Breast epithelium (tissue), 4 donors: ENCODE data around the gene INVS. TPM values are rescaled to one million over a fixed set of nuclear protein-coding genes. Genes with fewer than 3 reads are reported as not detected.

Source experiments
- DNase-seq, 2 donors: peaks; one replicate each; pipeline ENCODE4 v3.0.0-alpha.2; 2019; ENCODE audit warnings: low spot score in 2 of 2
- H3K27ac ChIP-seq, 2 donors: fragments of 200-600 bp; sonication (generic) in 1 of 2; one replicate each; pipeline ENCODE4 v1.5.1; 2016 to 2019; ENCODE audit warnings: mild to moderate bottlenecking in 1 of 2
- H3K27me3 ChIP-seq, 2 donors: fragments of 200-600 bp; sonication (generic) in 1 of 2; one replicate each; pipeline versions ENCODE4 v1.5.1 to v1.6.0; 2017 to 2019; ENCODE audit warnings: control low read depth in 1 of 2, mild to moderate bottlenecking in 1 of 2
- H3K36me3 ChIP-seq: fragments of 200-600 bp; one replicate; pipeline ENCODE4 v1.5.1; 2019
- H3K4me1 ChIP-seq, 2 donors: fragments of 200-600 bp; sonication (generic); one replicate each; pipeline ENCODE4 v1.5.1; 2016 to 2019; ENCODE audit warnings: control low read depth in 1 of 2
- H3K4me3 ChIP-seq, 3 donors: fragments of 200-600 bp; sonication (generic); 1 replicate in 2 of 3; 2 replicates in 1 of 3; pipeline ENCODE4 v1.5.1; 2016 to 2019; ENCODE audit warnings: mild to moderate bottlenecking in 3 of 3, moderate library complexity in 2 of 3
- H3K9me3 ChIP-seq, 2 donors: fragments of 200-600 bp; sonication (generic) in 1 of 2; one replicate each; pipeline ENCODE4 v1.5.1; 2016 to 2019; ENCODE audit warnings: control low read depth in 1 of 2
- POLR2A ChIP-seq: fragments of 450-650 bp; IDR thresholded peaks from one replicate; pipeline ENCODE4 v1.6.1; 2016; ENCODE audit warnings: antibody characterized with exemption, mild to moderate bottlenecking, moderate library complexity
- POLR2AphosphoS5 ChIP-seq, 3 donors: sonication (generic); formaldehyde crosslinking; IDR thresholded peaks; one replicate each; pipeline ENCODE4 v1.6.1; 2017; ENCODE audit warnings: antibody characterized with exemption in 3 of 3
- intact Hi-C: fragments of 100-400 bp; cut with DNase I; formaldehyde crosslinking; loops from one replicate; pipeline ENCODE4 v1.15.1; 2023; ENCODE audit warnings: low total_unique reads
- total RNA-seq, 3 donors: library from RNA; depleted of rRNA; stranded (reverse); fragments of >200 nt; gene quantifications; one replicate each; pipeline ENCODE4 v1.1.0, GENCODE V29; 2016
- TF ChIP-seq, protein P1 (sequence below), 3 donors: fragments of 450-650 bp; IDR thresholded peaks; one replicate each; pipeline ENCODE4 v1.5.1; 2016 to 2017; ENCODE audit warnings: antibody characterized with exemption in 3 of 3, mild to moderate bottlenecking in 3 of 3, moderate library complexity in 3 of 3

INVS gene
- total RNA-seq, 3 donors from 2014 or later, result 30.7 to 36.0 (median 34.7) TPM

DNA sequence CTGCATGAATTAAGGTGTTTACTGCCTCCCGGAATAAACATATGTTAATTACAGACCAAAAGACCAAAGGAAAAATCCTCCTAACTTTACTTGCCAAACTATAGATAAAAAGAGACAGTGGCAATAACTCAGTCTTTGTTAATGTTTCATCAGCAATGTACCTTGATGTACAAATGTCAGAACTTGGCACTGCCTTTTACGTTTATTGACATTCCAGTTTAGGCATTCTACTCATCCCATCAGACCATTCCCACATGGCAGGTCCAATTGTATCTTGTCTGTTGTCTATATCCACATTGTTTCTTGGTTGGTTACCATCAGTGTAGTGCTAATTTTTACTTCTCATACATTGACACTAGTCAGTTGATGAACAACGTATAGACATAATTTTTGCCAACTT, 168.2 kb downstream of the INVS start:
- intact Hi-C loops, result no loop called here
- Histone ChIP-seq H3K4me3 (no peak overlapping the region), H3K4me1 (no peaks in the 10 kb centered on the region), H3K27ac (no peak overlapping the region), H3K27me3 (no peaks in the 10 kb centered on the region), H3K36me3 (no peaks in the 10 kb centered on the region), H3K9me3 (no peaks in the 10 kb centered on the region)
- TF ChIP-seq POLR2AphosphoS5 (IDR thresholded peaks at IDR 0.05) (no peak), POLR2A (no peak)
- TF ChIP-seq, protein P1, sequence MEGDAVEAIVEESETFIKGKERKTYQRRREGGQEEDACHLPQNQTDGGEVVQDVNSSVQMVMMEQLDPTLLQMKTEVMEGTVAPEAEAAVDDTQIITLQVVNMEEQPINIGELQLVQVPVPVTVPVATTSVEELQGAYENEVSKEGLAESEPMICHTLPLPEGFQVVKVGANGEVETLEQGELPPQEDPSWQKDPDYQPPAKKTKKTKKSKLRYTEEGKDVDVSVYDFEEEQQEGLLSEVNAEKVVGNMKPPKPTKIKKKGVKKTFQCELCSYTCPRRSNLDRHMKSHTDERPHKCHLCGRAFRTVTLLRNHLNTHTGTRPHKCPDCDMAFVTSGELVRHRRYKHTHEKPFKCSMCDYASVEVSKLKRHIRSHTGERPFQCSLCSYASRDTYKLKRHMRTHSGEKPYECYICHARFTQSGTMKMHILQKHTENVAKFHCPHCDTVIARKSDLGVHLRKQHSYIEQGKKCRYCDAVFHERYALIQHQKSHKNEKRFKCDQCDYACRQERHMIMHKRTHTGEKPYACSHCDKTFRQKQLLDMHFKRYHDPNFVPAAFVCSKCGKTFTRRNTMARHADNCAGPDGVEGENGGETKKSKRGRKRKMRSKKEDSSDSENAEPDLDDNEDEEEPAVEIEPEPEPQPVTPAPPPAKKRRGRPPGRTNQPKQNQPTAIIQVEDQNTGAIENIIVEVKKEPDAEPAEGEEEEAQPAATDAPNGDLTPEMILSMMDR (IDR thresholded peaks at IDR 0.05), result no peak
- DNase-seq, result no peak

DNA sequence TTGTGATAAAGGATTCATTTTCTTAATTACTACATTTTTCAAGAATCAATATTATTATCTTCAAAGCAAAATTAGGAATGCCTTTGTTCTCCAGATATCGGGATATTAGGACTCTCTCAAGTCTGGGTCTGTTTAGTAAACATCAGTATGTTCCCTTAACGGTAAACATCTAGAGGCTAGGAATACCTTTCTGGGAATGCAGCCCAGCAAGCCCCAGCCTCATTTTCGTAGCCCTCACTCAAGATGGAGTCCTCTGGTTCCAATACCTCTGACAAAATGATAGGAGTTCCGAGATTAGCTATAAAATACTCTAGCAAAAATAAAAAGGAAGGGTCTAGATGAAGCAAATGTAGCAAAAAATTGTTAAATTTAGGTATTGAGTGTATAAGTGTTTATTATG, 169.2 kb downstream of the INVS start:
- Histone ChIP-seq H3K27ac (no peak overlapping the region), H3K27me3 (no peaks in the 10 kb centered on the region), H3K4me3 (no peak overlapping the region), H3K4me1 (no peaks in the 10 kb centered on the region), H3K36me3 (no peaks in the 10 kb centered on the region), H3K9me3 (no peaks in the 10 kb centered on the region)
- no peak for TF ChIP-seq POLR2AphosphoS5 (IDR thresholded peaks at IDR 0.05)
- TF ChIP-seq, protein P1 (IDR thresholded peaks at IDR 0.05), result no peak
- TF ChIP-seq POLR2A, result no peak
- DNase-seq, result no peak
- intact Hi-C loops, result no loop called here

DNA sequence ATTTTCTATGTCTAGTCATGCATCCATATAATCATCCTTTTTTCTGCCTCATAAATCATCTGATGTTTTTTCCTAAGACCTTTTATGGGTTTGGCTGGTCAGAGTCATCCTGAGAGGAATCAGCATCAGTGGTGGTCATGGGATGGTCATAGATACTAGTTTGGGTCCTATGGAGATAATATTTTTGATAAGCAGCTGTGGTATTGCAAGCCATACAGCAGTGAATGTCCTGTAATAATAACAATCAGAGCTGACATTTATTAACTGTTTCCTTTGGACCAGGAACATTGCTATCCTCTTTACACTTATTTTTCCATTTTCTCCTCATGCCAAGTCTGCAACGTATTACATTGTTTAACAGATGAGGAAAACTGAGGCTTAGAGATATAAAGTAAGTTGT, 170.6 kb downstream of the INVS start:
- H3K36me3 ChIP-seq, result no peaks in the 10 kb centered on the region
- H3K4me1 ChIP-seq, result no peaks in the 10 kb centered on the region
- no peak overlapping the region for H3K4me3 ChIP-seq
- H3K27me3 ChIP-seq, result no peaks in the 10 kb centered on the region
- DNase-seq, result no peak
- no peaks in the 10 kb centered on the region for H3K9me3 ChIP-seq
- no peak overlapping the region for H3K27ac ChIP-seq
- TF ChIP-seq, protein P1 (IDR thresholded peaks at IDR 0.05), result no peak
- TF ChIP-seq POLR2A (no peak), POLR2AphosphoS5 (IDR thresholded peaks at IDR 0.05) (no peak)
- intact Hi-C loops, result no loop called here

DNA sequence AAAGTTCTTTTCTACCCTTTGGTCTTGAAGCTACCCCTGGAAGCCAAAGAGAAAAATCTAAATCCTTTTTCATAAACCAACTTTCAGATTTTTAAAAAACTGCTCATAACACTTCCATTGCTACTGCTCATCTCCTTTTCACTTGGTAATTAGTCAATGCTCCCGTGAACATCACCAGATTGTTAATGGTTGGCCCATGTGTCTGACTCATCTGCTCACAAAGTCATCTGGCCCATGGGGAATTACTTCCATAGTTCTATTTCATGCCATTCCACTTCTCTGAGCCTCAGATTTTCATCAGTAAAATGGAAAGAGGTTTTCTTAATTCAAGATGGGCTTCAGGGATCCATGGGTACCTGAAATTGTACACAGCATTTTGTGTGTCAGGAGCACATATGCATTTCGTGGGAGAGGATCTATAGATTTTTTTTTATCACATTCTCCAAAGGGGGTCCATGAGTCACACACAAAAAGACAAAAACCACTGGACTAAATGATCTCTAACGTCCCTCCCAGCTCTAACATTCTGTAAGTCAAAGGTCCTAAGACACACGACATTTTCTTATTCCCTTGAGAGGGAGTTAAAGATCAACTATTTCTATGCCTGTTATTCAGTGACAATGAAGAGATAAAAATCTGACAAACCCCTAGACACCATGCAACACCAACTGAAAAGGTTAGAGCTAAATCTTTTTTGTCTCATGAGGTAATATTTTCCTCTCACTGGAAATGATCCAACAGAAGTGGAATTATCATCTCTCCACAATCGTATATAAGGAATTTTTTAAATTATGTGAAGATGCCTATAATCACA, 178.3 kb downstream of the INVS start:
- H3K4me3 ChIP-seq, result no peak overlapping the region
- H3K27me3 ChIP-seq, result no peaks in the 10 kb centered on the region
- H3K4me1 ChIP-seq, result no peaks in the 10 kb centered on the region
- H3K36me3 ChIP-seq, result no peaks in the 10 kb centered on the region
- intact Hi-C loops, result no loop called here
- DNase-seq, result no peak
- no peak overlapping the region for H3K27ac ChIP-seq
- TF ChIP-seq, protein P1 (IDR thresholded peaks at IDR 0.05), result no peak
- TF ChIP-seq POLR2AphosphoS5 (IDR thresholded peaks at IDR 0.05), result no peak
- TF ChIP-seq POLR2A, result no peak
- H3K9me3 ChIP-seq, result no peaks in the 10 kb centered on the region

DNA sequence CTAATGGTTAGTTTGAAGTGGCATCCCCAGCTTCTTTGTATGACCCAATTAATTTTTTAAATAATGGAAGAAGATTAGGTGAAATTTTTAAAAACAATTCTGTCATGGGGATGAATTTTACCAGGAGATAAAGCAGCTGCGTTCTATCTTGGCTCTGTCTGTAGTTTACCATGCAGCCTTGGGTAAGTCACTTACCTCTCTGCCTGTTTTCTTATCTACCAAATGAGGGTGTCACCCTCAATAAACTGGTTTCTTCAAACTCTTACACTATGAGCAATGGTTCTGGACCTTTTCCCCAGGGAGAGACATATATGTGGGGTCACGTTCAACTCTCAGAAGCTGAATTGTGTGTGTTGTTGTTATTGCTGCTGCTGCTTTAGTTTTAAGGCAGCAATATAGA, 182.0 kb downstream of the INVS start:
- intact Hi-C loops, result no loop called here
- no peak overlapping the region for H3K27ac ChIP-seq
- no peaks in the 10 kb centered on the region for H3K4me1 ChIP-seq
- H3K4me3 ChIP-seq, result no peak overlapping the region
- TF ChIP-seq, protein P1 (IDR thresholded peaks at IDR 0.05), result no peak
- TF ChIP-seq POLR2A, result no peak
- no peak for TF ChIP-seq POLR2AphosphoS5 (IDR thresholded peaks at IDR 0.05)
- peaks cover 0 to 16% of the 10 kb centered on the region in 2 donors for H3K9me3 ChIP-seq
- H3K27me3 ChIP-seq, result no peaks in the 10 kb centered on the region
- no peak for DNase-seq
- no peaks in the 10 kb centered on the region for H3K36me3 ChIP-seq
